ENCODE results near the gene WNK4. TPM values are rescaled to one million over a fixed set of nuclear protein-coding genes. Genes with fewer than 3 reads are reported as not detected.

The WNK4 gene
- total and polyA plus RNA-seq, 2 experiments from 2014 or later: 0.10 to 0.65 TPM

Small RNA genes lying within 50 kb of the gene (microRNA-seq; reads per million reads assigned to microRNA genes)
- gene MIR6781: not detected

Small RNA genes lying within 50 kb of the gene (small RNA-seq; reads per million reads assigned to genes)
- gene HMGN2P15 (ENCODE audit: low replicate concordance): not detected
- not detected for gene MIR6781 (ENCODE audit: low replicate concordance)

Other genes starting within 250 kb of the WNK4 start
- gene NAGLU, start 244.4 kb upstream of the WNK4 start, total RNA-seq (2014; rRNA removed; shearing (Covaris generic)): 21.9 and 31.2 TPM in 2 replicates
- 12.0 and 13.0 TPM in 2 replicates for gene NAGLU, start 244.4 kb upstream of the WNK4 start, polyA plus RNA-seq (2016; fragmentation: Nextera tagmentation; extraction: Ambion mirVana)
- gene HSD17B1, start 227.7 kb upstream of the WNK4 start, total RNA-seq (2014; rRNA removed; shearing (Covaris generic)): 0.97 and 1.7 TPM in 2 replicates
- gene HSD17B1, start 227.7 kb upstream of the WNK4 start, polyA plus RNA-seq (2016; fragmentation: Nextera tagmentation; extraction: Ambion mirVana): 1.7 and 1.8 TPM in 2 replicates
- 60.1 and 62.0 TPM in 2 replicates for gene COASY, start 218.5 kb upstream of the WNK4 start, total RNA-seq (2014; rRNA removed; shearing (Covaris generic))
- gene COASY, start 218.5 kb upstream of the WNK4 start, polyA plus RNA-seq (2016; fragmentation: Nextera tagmentation; extraction: Ambion mirVana): 72.1 and 77.5 TPM in 2 replicates
- 23.3 and 34.1 TPM in 2 replicates for gene MLX, start 213.5 kb upstream of the WNK4 start, total RNA-seq (2014; rRNA removed; shearing (Covaris generic))
- 28.8 and 33.2 TPM in 2 replicates for gene MLX, start 213.5 kb upstream of the WNK4 start, polyA plus RNA-seq (2016; fragmentation: Nextera tagmentation; extraction: Ambion mirVana)
- gene PSMC3IP, start 202.9 kb upstream of the WNK4 start, total RNA-seq (2014; rRNA removed; shearing (Covaris generic)): 14.7 and 18.5 TPM in 2 replicates
- gene PSMC3IP, start 202.9 kb upstream of the WNK4 start, polyA plus RNA-seq (2016; fragmentation: Nextera tagmentation; extraction: Ambion mirVana): 29.5 and 32.7 TPM in 2 replicates
- gene RETREG3, start 171.2 kb upstream of the WNK4 start, total RNA-seq (2014; rRNA removed; shearing (Covaris generic)): 35.4 and 38.2 TPM in 2 replicates
- gene RETREG3, start 171.2 kb upstream of the WNK4 start, polyA plus RNA-seq (2016; fragmentation: Nextera tagmentation; extraction: Ambion mirVana): 8.0 and 10.5 TPM in 2 replicates
- 82.8 and 101 TPM in 2 replicates for gene TUBG1, start 170.9 kb upstream of the WNK4 start, total RNA-seq (2014; rRNA removed; shearing (Covaris generic))
- 110 and 117 TPM in 2 replicates for gene TUBG1, start 170.9 kb upstream of the WNK4 start, polyA plus RNA-seq (2016; fragmentation: Nextera tagmentation; extraction: Ambion mirVana)
- gene TUBG2, start 121.3 kb upstream of the WNK4 start, total RNA-seq (2014; rRNA removed; shearing (Covaris generic)): 15.3 and 18.2 TPM in 2 replicates
- 16.5 and 19.0 TPM in 2 replicates for gene TUBG2, start 121.3 kb upstream of the WNK4 start, polyA plus RNA-seq (2016; fragmentation: Nextera tagmentation; extraction: Ambion mirVana)
- 24.2 and 24.8 TPM in 2 replicates for gene PLEKHH3, start 103.6 kb upstream of the WNK4 start, total RNA-seq (2014; rRNA removed; shearing (Covaris generic))
- 10.9 and 13.8 TPM in 2 replicates for gene PLEKHH3, start 103.6 kb upstream of the WNK4 start, polyA plus RNA-seq (2016; fragmentation: Nextera tagmentation; extraction: Ambion mirVana)
- 1.1 and 1.7 TPM in 2 replicates for gene CCR10, start 98.8 kb upstream of the WNK4 start, total RNA-seq (2014; rRNA removed; shearing (Covaris generic))
- 2.7 and 3.0 TPM in 2 replicates for gene CCR10, start 98.8 kb upstream of the WNK4 start, polyA plus RNA-seq (2016; fragmentation: Nextera tagmentation; extraction: Ambion mirVana)
- 2.9 and 5.0 TPM in 2 replicates for gene CNTNAP1, start 98.1 kb upstream of the WNK4 start, total RNA-seq (2014; rRNA removed; shearing (Covaris generic))
- 0.75 and 1.3 TPM in 2 replicates for gene CNTNAP1, start 98.1 kb upstream of the WNK4 start, polyA plus RNA-seq (2016; fragmentation: Nextera tagmentation; extraction: Ambion mirVana)
- 16.3 and 16.9 TPM in 2 replicates for gene EZH1, start 35.6 kb upstream of the WNK4 start, total RNA-seq (2014; rRNA removed; shearing (Covaris generic))
- gene EZH1, start 35.6 kb upstream of the WNK4 start, polyA plus RNA-seq (2016; fragmentation: Nextera tagmentation; extraction: Ambion mirVana): 17.5 and 18.0 TPM in 2 replicates
- 2.6 and 8.8 TPM in 2 replicates for gene RAMP2, start 19.4 kb upstream of the WNK4 start, total RNA-seq (2014; rRNA removed; shearing (Covaris generic))
- gene RAMP2, start 19.4 kb upstream of the WNK4 start, polyA plus RNA-seq (2016; fragmentation: Nextera tagmentation; extraction: Ambion mirVana): 28.3 and 29.5 TPM in 2 replicates
- 110 and 129 TPM in 2 replicates for gene VPS25, start 7.2 kb upstream of the WNK4 start, total RNA-seq (2014; rRNA removed; shearing (Covaris generic))
- 93.5 and 105 TPM in 2 replicates for gene VPS25, start 7.2 kb upstream of the WNK4 start, polyA plus RNA-seq (2016; fragmentation: Nextera tagmentation; extraction: Ambion mirVana)
- 57.6 and 81.2 TPM in 2 replicates for gene COA3, start 18.1 kb downstream of the WNK4 start, total RNA-seq (2014; rRNA removed; shearing (Covaris generic))
- gene COA3, start 18.1 kb downstream of the WNK4 start, polyA plus RNA-seq (2016; fragmentation: Nextera tagmentation; extraction: Ambion mirVana): 123 and 138 TPM in 2 replicates
- not detected in 2 replicates for gene CNTD1, start 18.3 kb downstream of the WNK4 start, total RNA-seq (2014; rRNA removed; shearing (Covaris generic))
- gene CNTD1, start 18.3 kb downstream of the WNK4 start, polyA plus RNA-seq (2016; fragmentation: Nextera tagmentation; extraction: Ambion mirVana): 0.80 and 1.1 TPM in 2 replicates
- 54.8 and 57.2 TPM in 2 replicates for gene BECN1, start 43.7 kb downstream of the WNK4 start, total RNA-seq (2014; rRNA removed; shearing (Covaris generic))
- 35.5 and 41.8 TPM in 2 replicates for gene BECN1, start 43.7 kb downstream of the WNK4 start, polyA plus RNA-seq (2016; fragmentation: Nextera tagmentation; extraction: Ambion mirVana)
- gene PSME3, start 52.8 kb downstream of the WNK4 start, total RNA-seq (2014; rRNA removed; shearing (Covaris generic)): 178 and 201 TPM in 2 replicates
- gene PSME3, start 52.8 kb downstream of the WNK4 start, polyA plus RNA-seq (2016; fragmentation: Nextera tagmentation; extraction: Ambion mirVana): 85.2 and 93.5 TPM in 2 replicates
- gene AOC2, start 64.0 kb downstream of the WNK4 start, total RNA-seq (2014; rRNA removed; shearing (Covaris generic)): 5.7 and 5.8 TPM in 2 replicates
- 2.0 and 2.1 TPM in 2 replicates for gene AOC2, start 64.0 kb downstream of the WNK4 start, polyA plus RNA-seq (2016; fragmentation: Nextera tagmentation; extraction: Ambion mirVana)
- gene AOC3, start 70.6 kb downstream of the WNK4 start, total RNA-seq (2014; rRNA removed; shearing (Covaris generic)): 1.4 and 1.6 TPM in 2 replicates
- gene AOC3, start 70.6 kb downstream of the WNK4 start, polyA plus RNA-seq (2016; fragmentation: Nextera tagmentation; extraction: Ambion mirVana): 1.7 and 2.6 TPM in 2 replicates
- gene G6PC1, start 120.2 kb downstream of the WNK4 start, total RNA-seq (2014; rRNA removed; shearing (Covaris generic)): not detected in 2 replicates
- not detected in 2 replicates for gene G6PC1, start 120.2 kb downstream of the WNK4 start, polyA plus RNA-seq (2016; fragmentation: Nextera tagmentation; extraction: Ambion mirVana)
- gene AARSD1, start 183.8 kb downstream of the WNK4 start, total RNA-seq (2014; rRNA removed; shearing (Covaris generic)): 25.7 and 28.4 TPM in 2 replicates
- gene AARSD1, start 183.8 kb downstream of the WNK4 start, polyA plus RNA-seq (2016; fragmentation: Nextera tagmentation; extraction: Ambion mirVana): 69.6 and 74.4 TPM in 2 replicates
- 2.3 and 7.7 TPM in 2 replicates for gene PTGES3L, start 199.5 kb downstream of the WNK4 start, total RNA-seq (2014; rRNA removed; shearing (Covaris generic))
- 2.0 and 2.5 TPM in 2 replicates for gene PTGES3L, start 199.5 kb downstream of the WNK4 start, polyA plus RNA-seq (2016; fragmentation: Nextera tagmentation; extraction: Ambion mirVana)
- gene RUNDC1, start 200.0 kb downstream of the WNK4 start, total RNA-seq (2014; rRNA removed; shearing (Covaris generic)): 11.1 and 11.9 TPM in 2 replicates
- 6.1 and 6.9 TPM in 2 replicates for gene RUNDC1, start 200.0 kb downstream of the WNK4 start, polyA plus RNA-seq (2016; fragmentation: Nextera tagmentation; extraction: Ambion mirVana)
- gene RPL27, start 217.8 kb downstream of the WNK4 start, total RNA-seq (2014; rRNA removed; shearing (Covaris generic)): 1,307 and 1,784 TPM in 2 replicates
- 2,722 and 2,793 TPM in 2 replicates for gene RPL27, start 217.8 kb downstream of the WNK4 start, polyA plus RNA-seq (2016; fragmentation: Nextera tagmentation; extraction: Ambion mirVana)
- 2.3 and 3.3 TPM in 2 replicates for gene IFI35, start 226.2 kb downstream of the WNK4 start, total RNA-seq (2014; rRNA removed; shearing (Covaris generic))
- 1.5 and 1.8 TPM in 2 replicates for gene IFI35, start 226.2 kb downstream of the WNK4 start, polyA plus RNA-seq (2016; fragmentation: Nextera tagmentation; extraction: Ambion mirVana)
- gene VAT1, start 241.8 kb downstream of the WNK4 start, total RNA-seq (2014; rRNA removed; shearing (Covaris generic)): 227 and 300 TPM in 2 replicates
- 233 and 267 TPM in 2 replicates for gene VAT1, start 241.8 kb downstream of the WNK4 start, polyA plus RNA-seq (2016; fragmentation: Nextera tagmentation; extraction: Ambion mirVana)
- 20.8 and 22.9 TPM in 2 replicates for gene RND2, start 244.6 kb downstream of the WNK4 start, total RNA-seq (2014; rRNA removed; shearing (Covaris generic))
- gene RND2, start 244.6 kb downstream of the WNK4 start, polyA plus RNA-seq (2016; fragmentation: Nextera tagmentation; extraction: Ambion mirVana): 18.5 and 20.4 TPM in 2 replicates

Measured in GM23338 (cell line).